GM12878 (cell line): Measurements from ENCODE around the gene PPP1CA. TPM values are rescaled to one million over a fixed set of nuclear protein-coding genes. Genes with fewer than 3 reads are reported as not detected.

Source experiments
- ATAC-seq: fragments of 200-7000 bp; cut with Tn5 transposase; 3 replicates; pipeline ENCODE4 v1.9.1; 2020; ENCODE audit warnings: mild to moderate bottlenecking, moderate library complexity
- BruUV-seq: library from RNA; stranded (reverse); fragments of 400-500 nt; replicated peaks from 2 replicates; lab custom pipeline; 2021; lab: Mats Ljungman, UMichigan
- CTCF ChIA-PET: fragments of 300-600 bp; sonication (Branson Sonifier 250); formaldehyde crosslinking; extraction: SDS; loops from one replicate; lab custom pipeline; 2021; ENCODE audit warnings: inconsistent platforms; lab: Yijun Ruan, JAX
- POLR2A ChIA-PET: fragments of 350-600 bp; formaldehyde crosslinking; extraction: SDS; loops from one replicate; lab custom pipeline; 2021; ENCODE audit warnings: inconsistent platforms; lab: Charles Lee
- RAD21 ChIA-PET: fragments of 300-600 bp; sonication (Branson Sonifier 250); formaldehyde crosslinking; loops from one replicate; lab custom pipeline; 2023; ENCODE audit warnings: antibody characterized with exemption; ENCODE audit not compliant: unreplicated experiment; lab: Charles Lee
- SMC1A ChIA-PET: fragments of 300-600 bp; sonication (Branson Sonifier 250); formaldehyde crosslinking; loops from one replicate; lab custom pipeline; 2023; ENCODE audit not compliant: unreplicated experiment, uncharacterized antibody; lab: Charles Lee
- DNase-seq: peaks from one replicate; pipeline ENCODE4 v3.0.0-alpha.2; 2011; ENCODE audit warnings: low read depth, low spot score
- FAIRE-seq: peaks from 3 replicates; lab custom pipeline; 2011; peaks lifted over from hg19 to GRCh38; lab: Jason Lieb, UNC
- H2AFZ ChIP-seq: 2 replicates; pipeline ENCODE4 v1.6.0; 2011; ENCODE audit warnings: low read depth, low read length, control low read depth; ENCODE audit not compliant: control insufficient read depth
- H3K27ac ChIP-seq: 2 replicates; pipeline ENCODE4 v1.5.1; 2011; ENCODE audit warnings: control low read depth; ENCODE audit not compliant: control insufficient read depth, insufficient read depth
- H3K27me3 ChIP-seq, 2 experiments: replicated peaks in 1 of 2; 2 replicates each; pipeline versions ENCODE4 v1.6.0 to v1.6.1; 2011; ENCODE audit warnings: low read length in 1 of 2; ENCODE audit not compliant: control insufficient read depth in 2 of 2, insufficient read depth in 2 of 2
- H3K36me3 ChIP-seq, 2 experiments: 2 replicates each; pipeline ENCODE4 v1.5.1; 2011; ENCODE audit warnings: low read length in 1 of 2; ENCODE audit not compliant: control insufficient read depth in 2 of 2, insufficient read depth in 2 of 2
- H3K4me1 ChIP-seq: 2 replicates; pipeline ENCODE4 v1.6.1; 2011; ENCODE audit warnings: mild to moderate bottlenecking, low read length, moderate library complexity, mixed read lengths; ENCODE audit not compliant: control insufficient read depth, insufficient read depth
- H3K4me2 ChIP-seq: 2 replicates; pipeline ENCODE4 v1.6.0; 2011; ENCODE audit warnings: control low read depth; ENCODE audit not compliant: control insufficient read depth, insufficient read depth
- H3K4me3 ChIP-seq: fragments of 200-600 bp; sonication (generic); 2 replicates; pipeline ENCODE4 v1.5.1; 2016
- H3K79me2 ChIP-seq: 2 replicates; pipeline ENCODE4 v1.6.0; 2011; ENCODE audit warnings: low read length; ENCODE audit not compliant: control insufficient read depth, insufficient read depth
- H3K9ac ChIP-seq: 2 replicates; pipeline ENCODE4 v1.8.0; 2011; ENCODE audit warnings: low read length, control low read depth, mixed read lengths; ENCODE audit not compliant: control insufficient read depth, insufficient read depth
- H3K9me3 ChIP-seq: replicated peaks from 3 replicates; pipeline ENCODE4 v1.5.1; 2011; ENCODE audit warnings: mild to moderate bottlenecking, low read length; ENCODE audit not compliant: control insufficient read depth, insufficient read depth
- H4K20me1 ChIP-seq: 2 replicates; pipeline ENCODE4 v1.6.0; 2011; ENCODE audit not compliant: control insufficient read depth, insufficient read depth
- BRCA1 ChIP-seq: IDR thresholded peaks from 2 replicates; pipeline ENCODE4 v1.6.1; 2011; ENCODE audit warnings: low read depth, low read length, improper control_type of control experiment
- EZH2 ChIP-seq: IDR thresholded peaks from 2 replicates; pipeline ENCODE4 v1.6.1; 2012; ENCODE audit warnings: low read depth, mild to moderate bottlenecking, control low read depth, inconsistent platforms, low read length, borderline replicate concordance; ENCODE audit not compliant: control insufficient read depth
- FOS ChIP-seq: IDR thresholded peaks from 3 replicates; pipeline ENCODE4 v1.6.1; 2011; ENCODE audit warnings: borderline replicate concordance; ENCODE audit not compliant: insufficient read length; ENCODE audit errors: extremely low read depth
- LARP7 ChIP-seq: fragments of 450-650 bp; IDR thresholded peaks from 2 replicates; pipeline ENCODE4 v1.6.1; 2017; ENCODE audit warnings: mild to moderate bottlenecking
- MEF2A ChIP-seq: IDR thresholded peaks from 2 replicates; pipeline ENCODE4 v1.6.1; 2011; ENCODE audit warnings: low read depth, mild to moderate bottlenecking, low read length, moderate library complexity; ENCODE audit not compliant: insufficient read depth
- MYB ChIP-seq: fragments of 150-350 bp; IDR thresholded peaks from 2 replicates; pipeline ENCODE4 v1.6.1; 2014; ENCODE audit warnings: mild to moderate bottlenecking, low read depth, low read length, borderline replicate concordance
- NR2F1 ChIP-seq: fragments of 450-650 bp; conservative IDR thresholded peaks from 2 replicates; pipeline ENCODE4 v1.6.1; 2017; ENCODE audit warnings: mild to moderate bottlenecking
- POLR2A ChIP-seq: IDR thresholded peaks from 2 replicates; pipeline ENCODE4 v1.6.1; 2011; ENCODE audit warnings: low read depth, mild to moderate bottlenecking, low read length
- RELA ChIP-seq: fragments of 450-650 bp; IDR thresholded peaks from 2 replicates; pipeline ENCODE4 v1.8.0; 2014; ENCODE audit warnings: borderline replicate concordance; ENCODE audit not compliant: partially characterized antibody
- REST ChIP-seq: IDR thresholded peaks from 2 replicates; pipeline ENCODE4 v1.6.1; 2012; ENCODE audit warnings: mild to moderate bottlenecking, low read depth, low read length
- STAT1 ChIP-seq: fragments of 450-650 bp; conservative IDR thresholded peaks from 2 replicates; pipeline ENCODE4 v1.6.1; 2014; ENCODE audit warnings: antibody characterized with exemption, mild to moderate bottlenecking
- WRNIP1 ChIP-seq: IDR thresholded peaks from 2 replicates; pipeline ENCODE4 v1.6.1; 2011; ENCODE audit warnings: low read depth, low read length, improper control_type of control experiment, borderline replicate concordance
- ZBED1 ChIP-seq: IDR thresholded peaks from 2 replicates; pipeline ENCODE4 v1.6.1; 2016; ENCODE audit warnings: borderline replicate concordance
- ZNF207 ChIP-seq: fragments of 450-650 bp; IDR thresholded peaks from 2 replicates; pipeline ENCODE4 v1.6.1; 2014; ENCODE audit warnings: antibody characterized with exemption, mild to moderate bottlenecking, borderline replicate concordance
- ZNF274 ChIP-seq: IDR thresholded peaks from one replicate; pipeline ENCODE4 v1.8.0; 2011; ENCODE audit not compliant: insufficient read length, insufficient read depth
- ZNF687 ChIP-seq: fragments of 450-650 bp; IDR thresholded peaks from 2 replicates; pipeline ENCODE4 v1.6.1; 2017; ENCODE audit warnings: mild to moderate bottlenecking, moderate library complexity
- WGBS: methylation state at CpG from one replicate; pipeline ENCODE4 v1.1.6; 2016; ENCODE audit warnings: low lambda C conversion rate; ENCODE audit not compliant: insufficient replicate concordance, insufficient coverage; ENCODE audit errors: missing lambda C conversion rate; 5-methylcytosine and 5-hydroxymethylcytosine counted together
- in situ Hi-C: fragments of 300-500 bp; cut with MboI; formaldehyde crosslinking; loops from 9 replicates; pipeline ENCODE4 v1.14.3; 2018; ENCODE audit warnings: mixed read lengths
- intact Hi-C: fragments of 100-400 bp; cut with micrococcal nuclease; formaldehyde crosslinking; loops from one replicate; pipeline ENCODE4 v1.14.2; 2022; ENCODE audit not compliant: unreplicated experiment
- polyA plus RNA-seq, 11 experiments: library from polyadenylated mRNA; depleted of rRNA in 4 of 11; unstranded in 6 of 11; stranded (reverse) in 5 of 11; fragments of >200 nt; fragmentation: Nextera tagmentation in 4 of 11; fragmentation: Illumina TruSeq in 1 of 11; extraction: Ambion mirVana in 4 of 11; extraction: Trizol in 1 of 11; gene quantifications; 1 replicate in 1 of 11; 2 replicates in 10 of 11; pipeline versions ENCODE4 v1.2.1 to v1.2.3, GENCODE V29; 2011 to 2016; ENCODE audit warnings: inconsistent platforms in 2 of 11, missing spikeins in 2 of 11, low read depth in 1 of 11
- total RNA-seq, 4 experiments: library from RNA; depleted of rRNA in 3 of 4; stranded (reverse); fragments of >200 nt in 3 of 4; fragmentation: Illumina TruSeq in 1 of 4; extraction: Trizol in 1 of 4; gene quantifications; 2 replicates each; pipeline versions ENCODE4 v1.2.1 to v1.2.3, GENCODE V29; 2013 to 2021

The PPP1CA gene
- total and polyA plus RNA-seq, 10 of the 15 experiments (the other 5 are each of a cell fraction or from before 2014, with no cell fraction given) = 26.4 to 458 (median 240) TPM

GRCh38 chr11:67389477-67389876 is 12.2 kb downstream of the PPP1CA start (continued):
- TF ChIP-seq MYB (no peak), POLR2A (no peak), WRNIP1 (no peak), ZNF687 (no peak), ZBED1 (no peak), MEF2A (no peak), RELA (no peak), ZNF274 (no peak)

- Histone ChIP-seq H3K9me3 (no peaks in the 10 kb centered on the region), H3K9ac (no peak overlapping the region), H3K4me1 (peaks cover 4% of the 10 kb centered on the region), H3K27me3 (peaks cover 0 to 3% of the 10 kb centered on the region in 2 experiments; a peak in 2 of 4 replicates), H3K36me3 (no peaks in the 10 kb centered on the region), H3K4me3 (no peak overlapping the region), H4K20me1 (no peaks in the 10 kb centered on the region), H3K4me2 (no peak overlapping the region), H3K79me2 (peaks cover 14% of the 10 kb centered on the region), H3K27ac (no peak overlapping the region), H2AFZ (no peak overlapping the region)
- no TSS peak for BruUV-seq
- ATAC-seq (no peak), FAIRE-seq (no peak), DNase-seq (no peak)
- SMC1A ChIA-PET = interaction anchor here (0.9 to 21.3 kb wide), 4 partner anchors 31 to 83 kb away, joined by 3 to 646 read pairs (median 102); partner anchors contain the start of gene POLD4
- RAD21 ChIA-PET = interaction anchor here (0.5 to 15.0 kb wide), 5 partner anchors 34 to 284 kb away, joined by 3 to 525 read pairs (median 4); partner anchors contain the start of genes PITPNM1 and POLD4
- POLR2A ChIA-PET = interaction anchor here (0.9 to 2.2 kb wide), 3 partner anchors 32 to 305 kb away, joined by 3 to 8 read pairs (median 4); partner anchors contain the start of gene POLD4
- CTCF ChIA-PET = interaction anchor here (1.0 to 25.5 kb wide), 4 partner anchors 20 to 67 kb away, joined by 4 to 1301 read pairs (median 242); partner anchors contain the start of genes CLCF1 and POLD4
- in situ Hi-C loops (loop anchor here (5.0 kb wide), 1 partner anchor 35 kb away; the partner anchor contains the start of gene POLD4), intact Hi-C loops (no loop called here)
- WGBS = 62% methylated on average over 6 of the region's 6 CpGs
- no peak for TF ChIP-seq ZNF207
- TF ChIP-seq EZH2 = no peak
- no peak for TF ChIP-seq REST
- TF ChIP-seq NR2F1 = no peak
- TF ChIP-seq LARP7 = no peak
- TF ChIP-seq BRCA1 = no peak
- TF ChIP-seq FOS = no peak
- TF ChIP-seq STAT1 = no peak
Observed at GRCh38 chr11:67387518-67387917, 14.1 kb downstream of the PPP1CA start.
